ENCODE results near the gene LIMS1. TPM values are rescaled to one million over a fixed set of nuclear protein-coding genes. Genes with fewer than 3 reads are reported as not detected.
"Not testable (repeated sequence)": the region's sequence is repeated elsewhere in the genome, so short reads cannot be mapped to it uniquely, and the experiment has no call there.

Gene LIMS1
- total RNA-seq, 2 donors from 2014 or later: 34.1 to 50.3 TPM

GRCh38 chr2:108548208-108549003 is 14.1 kb downstream of the LIMS1 start:
- H3K9me3 ChIP-seq: no peaks in the 10 kb centered on the region
- TF ChIP-seq CTCF (IDR thresholded peaks at IDR 0.05): no peak
- H3K36me3 ChIP-seq: no peaks in the 10 kb centered on the region
- H3K27me3 ChIP-seq: no peaks in the 10 kb centered on the region
- no peak overlapping the region for H3K4me3 ChIP-seq
- H3K4me1 ChIP-seq: no peaks in the 10 kb centered on the region
- no peak overlapping the region for H3K27ac ChIP-seq
- intact Hi-C loops (cut with DNase I): no loop called here
- H3K9ac ChIP-seq (ENCODE audit: low read depth in 2 of 2, low read length in 2 of 2): no peak overlapping the region
- no peak for DNase-seq

GRCh38 chr2:108552566-108552965 is 18.3 kb downstream of the LIMS1 start:
- H3K27ac ChIP-seq: no peak overlapping the region
- no peaks in the 10 kb centered on the region for H3K4me1 ChIP-seq
- no peaks in the 10 kb centered on the region for H3K9me3 ChIP-seq
- H3K27me3 ChIP-seq: no peaks in the 10 kb centered on the region
- H3K9ac ChIP-seq (ENCODE audit: low read depth in 2 of 2, low read length in 2 of 2): peak overlapping the region in 1 of 2 donors; percentile 19
- intact Hi-C loops (cut with DNase I): no loop called here
- no peak for TF ChIP-seq CTCF (IDR thresholded peaks at IDR 0.05)
- no peak overlapping the region for H3K4me3 ChIP-seq
- no peaks in the 10 kb centered on the region for H3K36me3 ChIP-seq
- DNase-seq: no peak

GRCh38 chr2:108553209-108553919 is 19.1 kb downstream of the LIMS1 start:
- no peak overlapping the region for H3K27ac ChIP-seq
- no peak for TF ChIP-seq CTCF (IDR thresholded peaks at IDR 0.05)
- no peak overlapping the region for H3K4me3 ChIP-seq
- intact Hi-C loops (cut with DNase I): no loop called here
- no peaks in the 10 kb centered on the region for H3K4me1 ChIP-seq
- DNase-seq: no peak
- H3K9me3 ChIP-seq: no peaks in the 10 kb centered on the region
- H3K36me3 ChIP-seq: no peaks in the 10 kb centered on the region
- no peaks in the 10 kb centered on the region for H3K27me3 ChIP-seq
- no peak overlapping the region for H3K9ac ChIP-seq (ENCODE audit: low read depth in 2 of 2, low read length in 2 of 2)

- Histone ChIP-seq H3K36me3 (no peaks in the 10 kb centered on the region), H3K27me3 (no peaks in the 10 kb centered on the region), H3K9ac (ENCODE audit: low read depth in 2 of 2, low read length in 2 of 2) (no peak overlapping the region), H3K4me3 (no peak overlapping the region), H3K4me1 (no peaks in the 10 kb centered on the region), H3K9me3 (no peaks in the 10 kb centered on the region), H3K27ac (no peak overlapping the region)
- no peak for DNase-seq
- TF ChIP-seq CTCF (IDR thresholded peaks at IDR 0.05): no peak
- intact Hi-C loops (cut with DNase I): no loop called here
These were observed 20.3 kb downstream of the LIMS1 start for GRCh38 chr2:108554528-108554927.

GRCh38 chr2:108555572-108555971 is 21.3 kb downstream of the LIMS1 start:
- intact Hi-C loops (cut with DNase I): no loop called here
- H3K27ac ChIP-seq: no peak overlapping the region

GRCh38 chr2:108556581-108556980 is 22.3 kb downstream of the LIMS1 start:
- H3K36me3 ChIP-seq; H3K27me3 ChIP-seq; DNase-seq; H3K4me3 ChIP-seq; intact Hi-C loops (cut with DNase I); H3K9me3 ChIP-seq; H3K27ac ChIP-seq; H3K9ac ChIP-seq (ENCODE audit: low read depth in 2 of 2, low read length in 2 of 2); H3K4me1 ChIP-seq: not testable (repeated sequence)

More at GRCh38 chr2:108555572-108555971, 21.3 kb downstream of the LIMS1 start:
- Histone ChIP-seq H3K36me3 (no peaks in the 10 kb centered on the region), H3K9me3 (no peaks in the 10 kb centered on the region), H3K4me1 (no peaks in the 10 kb centered on the region), H3K9ac (ENCODE audit: low read depth in 2 of 2, low read length in 2 of 2) (no peak overlapping the region), H3K4me3 (no peak overlapping the region), H3K27me3 (no peaks in the 10 kb centered on the region)
- no peak for TF ChIP-seq CTCF (IDR thresholded peaks at IDR 0.05)
- no peak for DNase-seq

Measured in colonic mucosa (tissue), 4 donors.